ENCODE results near the gene UBE3D.

GRCh38 chr6:82882363-82883023 is 183.1 kb downstream of the UBE3D start:
- TF ChIP-seq, protein P1, sequence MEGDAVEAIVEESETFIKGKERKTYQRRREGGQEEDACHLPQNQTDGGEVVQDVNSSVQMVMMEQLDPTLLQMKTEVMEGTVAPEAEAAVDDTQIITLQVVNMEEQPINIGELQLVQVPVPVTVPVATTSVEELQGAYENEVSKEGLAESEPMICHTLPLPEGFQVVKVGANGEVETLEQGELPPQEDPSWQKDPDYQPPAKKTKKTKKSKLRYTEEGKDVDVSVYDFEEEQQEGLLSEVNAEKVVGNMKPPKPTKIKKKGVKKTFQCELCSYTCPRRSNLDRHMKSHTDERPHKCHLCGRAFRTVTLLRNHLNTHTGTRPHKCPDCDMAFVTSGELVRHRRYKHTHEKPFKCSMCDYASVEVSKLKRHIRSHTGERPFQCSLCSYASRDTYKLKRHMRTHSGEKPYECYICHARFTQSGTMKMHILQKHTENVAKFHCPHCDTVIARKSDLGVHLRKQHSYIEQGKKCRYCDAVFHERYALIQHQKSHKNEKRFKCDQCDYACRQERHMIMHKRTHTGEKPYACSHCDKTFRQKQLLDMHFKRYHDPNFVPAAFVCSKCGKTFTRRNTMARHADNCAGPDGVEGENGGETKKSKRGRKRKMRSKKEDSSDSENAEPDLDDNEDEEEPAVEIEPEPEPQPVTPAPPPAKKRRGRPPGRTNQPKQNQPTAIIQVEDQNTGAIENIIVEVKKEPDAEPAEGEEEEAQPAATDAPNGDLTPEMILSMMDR (IDR thresholded peaks at IDR 0.05): no peak
- no peak for TF ChIP-seq POLR2A (IDR thresholded peaks at IDR 0.05)

Measured in heart left ventricle (tissue), 13 donors.